GM12865 (cell line): Measurements from ENCODE around the gene PSMB7.

Experiments used
- DNase-seq: peaks from one replicate; pipeline ENCODE4 v3.0.0; 2010; ENCODE audit warnings: low read depth
- H3K4me3 ChIP-seq: 2 replicates; pipeline ENCODE4 v1.5.1; 2011; ENCODE audit warnings: mild to moderate bottlenecking, low read depth, low read length, control low read depth
- TF ChIP-seq, protein P1 (sequence below): IDR thresholded peaks from 2 replicates; pipeline ENCODE4 v1.5.1; 2011; ENCODE audit warnings: low read length, control low read depth, low read depth, inconsistent platforms; ENCODE audit not compliant: insufficient read depth; ENCODE audit errors: missing control alignments

PSMB7 gene

DNA sequence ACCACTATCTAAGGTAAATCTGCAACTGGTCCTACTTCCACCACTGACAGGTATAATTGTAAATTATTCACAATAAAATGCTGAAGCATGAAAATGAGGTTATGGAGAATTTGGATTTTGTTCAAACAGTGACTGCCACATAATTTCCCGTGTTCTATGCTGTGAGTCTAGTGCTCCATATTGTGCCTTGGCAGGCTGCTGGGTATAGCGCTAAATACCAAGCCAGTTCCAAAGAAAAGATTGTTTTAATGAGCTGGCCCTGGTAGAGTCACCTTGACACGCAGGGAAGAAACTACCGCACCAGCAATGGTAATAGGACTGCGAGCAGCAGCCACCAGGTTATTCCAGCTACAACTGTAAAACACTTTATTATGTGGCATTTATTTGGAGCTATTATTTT is 30.4 kb downstream of the PSMB7 start:
- TF ChIP-seq, protein P1, sequence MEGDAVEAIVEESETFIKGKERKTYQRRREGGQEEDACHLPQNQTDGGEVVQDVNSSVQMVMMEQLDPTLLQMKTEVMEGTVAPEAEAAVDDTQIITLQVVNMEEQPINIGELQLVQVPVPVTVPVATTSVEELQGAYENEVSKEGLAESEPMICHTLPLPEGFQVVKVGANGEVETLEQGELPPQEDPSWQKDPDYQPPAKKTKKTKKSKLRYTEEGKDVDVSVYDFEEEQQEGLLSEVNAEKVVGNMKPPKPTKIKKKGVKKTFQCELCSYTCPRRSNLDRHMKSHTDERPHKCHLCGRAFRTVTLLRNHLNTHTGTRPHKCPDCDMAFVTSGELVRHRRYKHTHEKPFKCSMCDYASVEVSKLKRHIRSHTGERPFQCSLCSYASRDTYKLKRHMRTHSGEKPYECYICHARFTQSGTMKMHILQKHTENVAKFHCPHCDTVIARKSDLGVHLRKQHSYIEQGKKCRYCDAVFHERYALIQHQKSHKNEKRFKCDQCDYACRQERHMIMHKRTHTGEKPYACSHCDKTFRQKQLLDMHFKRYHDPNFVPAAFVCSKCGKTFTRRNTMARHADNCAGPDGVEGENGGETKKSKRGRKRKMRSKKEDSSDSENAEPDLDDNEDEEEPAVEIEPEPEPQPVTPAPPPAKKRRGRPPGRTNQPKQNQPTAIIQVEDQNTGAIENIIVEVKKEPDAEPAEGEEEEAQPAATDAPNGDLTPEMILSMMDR: no peak

DNA sequence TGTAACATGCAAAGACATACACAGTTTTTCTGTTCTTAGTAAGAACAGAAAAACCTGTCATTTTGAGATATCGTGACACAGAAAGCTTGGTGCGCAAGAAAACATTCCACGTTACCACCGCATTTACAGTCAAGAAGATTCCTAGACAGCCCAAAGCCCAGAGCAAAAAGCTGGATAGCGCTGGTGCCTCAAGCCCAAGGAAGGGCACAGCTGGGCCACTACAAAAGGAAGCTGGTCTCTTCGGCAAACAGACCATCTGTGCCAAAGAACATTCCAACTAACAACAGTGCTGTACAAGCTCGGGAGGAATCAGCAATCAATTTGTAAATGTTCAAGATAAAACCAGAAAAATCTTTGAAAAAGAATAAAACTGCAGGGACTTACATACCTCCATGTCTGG is 31.0 kb downstream of the PSMB7 start:
- no peak overlapping the region for H3K4me3 ChIP-seq
- DNase-seq: no peak
- TF ChIP-seq, protein P1: no peak

More for the DNA sequence above, 30.4 kb downstream of the PSMB7 start:
- H3K4me3 ChIP-seq: no peak overlapping the region
- no peak for DNase-seq

DNA sequence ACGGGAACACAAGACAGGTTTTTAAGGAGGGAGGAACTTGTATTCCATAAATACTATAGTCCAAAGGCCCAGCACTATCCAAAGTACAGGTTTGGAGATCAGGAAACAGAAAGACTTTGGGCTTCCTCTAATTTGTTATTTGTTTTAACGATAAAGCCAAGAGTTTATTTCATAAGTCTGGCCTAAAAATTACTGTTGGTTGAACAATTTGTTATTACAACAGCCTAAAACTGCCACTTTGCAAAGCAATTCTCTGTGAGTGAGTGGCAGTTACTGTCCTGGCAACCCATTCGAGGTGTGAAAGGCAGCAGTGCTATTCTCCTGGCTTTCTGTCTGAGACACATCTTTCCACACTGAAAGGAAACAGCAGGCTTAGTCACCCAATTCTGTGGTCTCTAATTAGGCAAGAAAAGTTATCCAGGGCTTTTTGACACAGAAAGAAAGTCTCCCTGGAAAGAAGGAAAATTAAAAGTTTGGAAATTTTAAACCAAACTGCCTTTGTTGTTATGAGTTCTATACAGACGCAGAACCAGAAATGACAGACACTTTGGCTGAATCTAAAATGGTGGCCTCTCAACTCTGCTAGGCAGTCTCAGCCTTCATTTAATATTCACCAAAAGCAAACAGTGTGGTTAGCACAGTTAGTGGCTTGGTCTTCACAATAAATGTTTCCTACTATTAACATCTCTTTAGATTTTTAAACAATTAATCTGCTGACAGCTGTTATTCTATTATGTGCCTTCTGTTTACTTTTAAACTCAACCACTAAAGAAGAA is 33.9 kb downstream of the PSMB7 start:
- TF ChIP-seq, protein P1: no peak
- no peak overlapping the region for H3K4me3 ChIP-seq
- DNase-seq: no peak

DNA sequence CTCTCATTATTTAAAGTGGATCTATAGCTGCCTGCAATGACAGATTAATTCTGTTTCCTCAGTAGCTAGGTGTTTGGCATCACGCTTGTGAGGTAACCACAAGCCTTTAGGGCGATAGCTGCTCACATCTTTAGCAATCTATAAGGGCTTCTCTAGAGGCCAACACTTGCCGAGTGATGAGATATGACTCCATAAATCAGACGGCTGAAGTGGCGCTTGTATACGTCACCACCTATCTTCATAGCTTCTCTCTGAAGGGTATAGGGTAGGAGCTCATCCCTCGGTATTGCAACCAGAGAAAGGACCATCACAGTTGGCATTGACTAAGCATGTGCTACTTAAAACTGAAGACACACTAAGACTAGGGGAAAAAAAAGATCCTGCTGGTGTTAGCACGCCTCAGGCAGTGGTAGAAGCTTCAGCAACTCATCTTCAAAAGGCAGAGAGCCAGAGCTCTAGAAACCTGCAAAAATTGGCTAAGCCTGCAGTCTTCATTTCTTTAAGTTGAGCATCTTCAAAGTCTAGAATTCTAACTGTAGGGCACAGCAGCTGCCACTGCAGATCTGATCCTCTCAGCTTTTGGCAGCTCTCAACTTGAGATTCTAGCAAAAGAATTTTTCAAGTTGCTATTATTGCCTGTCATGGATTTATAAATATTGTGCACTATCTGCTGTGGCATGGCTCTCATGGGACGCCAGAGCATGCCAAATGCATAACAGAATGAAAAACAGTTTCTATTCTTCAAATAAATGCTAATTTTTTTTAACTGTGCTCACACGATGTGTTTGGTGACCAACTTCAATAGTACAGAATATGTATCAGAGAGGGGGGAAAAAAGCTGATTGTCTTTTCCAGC is 37.5 kb downstream of the PSMB7 start:
- DNase-seq: no peak
- H3K4me3 ChIP-seq: no peak overlapping the region
- TF ChIP-seq, protein P1: no peak

DNA sequence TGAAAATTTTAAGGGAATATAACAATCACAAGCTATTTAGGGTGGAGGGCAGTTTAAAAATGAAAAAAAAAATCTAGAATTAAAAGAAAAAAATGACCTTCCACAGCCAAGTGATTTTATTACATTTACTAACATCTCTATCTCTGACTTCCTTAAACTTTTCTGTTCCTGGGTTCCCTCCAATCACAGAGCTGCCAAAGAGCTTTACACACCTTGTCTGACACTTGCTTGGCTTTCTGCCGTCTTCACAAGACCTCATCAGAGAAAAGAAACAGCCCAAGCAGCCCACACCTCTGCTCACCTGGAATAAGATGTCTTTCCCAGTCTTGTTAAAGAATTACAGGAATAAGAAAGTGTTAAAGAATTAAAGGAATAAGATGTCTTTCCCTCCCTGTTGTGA is 38.9 kb downstream of the PSMB7 start:
- no peak overlapping the region for H3K4me3 ChIP-seq
- TF ChIP-seq, protein P1: no peak
- DNase-seq: no peak

DNA sequence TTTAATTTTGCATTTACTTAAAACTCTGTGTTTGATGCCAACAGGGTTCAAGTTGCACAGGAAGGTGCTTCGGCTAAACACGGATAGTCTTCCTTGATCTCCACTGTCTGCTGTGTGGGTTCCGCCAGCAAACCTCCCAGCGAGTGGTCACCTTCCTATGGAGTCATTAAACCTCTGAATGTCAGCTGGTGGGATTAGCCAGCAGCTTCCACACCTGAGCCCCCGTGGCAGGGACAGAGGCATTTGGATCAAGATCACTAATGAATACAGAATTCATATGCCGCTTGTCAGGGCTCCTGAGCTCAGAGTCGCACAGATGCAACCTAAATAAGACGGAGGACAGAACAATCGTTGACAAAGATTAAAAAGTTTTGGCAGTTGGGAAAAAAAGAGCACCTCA is 39.5 kb downstream of the PSMB7 start:
- no peak overlapping the region for H3K4me3 ChIP-seq
- DNase-seq: no peak
- TF ChIP-seq, protein P1: no peak
